ENCODE results near the gene GTF2IRD1.

DNA sequence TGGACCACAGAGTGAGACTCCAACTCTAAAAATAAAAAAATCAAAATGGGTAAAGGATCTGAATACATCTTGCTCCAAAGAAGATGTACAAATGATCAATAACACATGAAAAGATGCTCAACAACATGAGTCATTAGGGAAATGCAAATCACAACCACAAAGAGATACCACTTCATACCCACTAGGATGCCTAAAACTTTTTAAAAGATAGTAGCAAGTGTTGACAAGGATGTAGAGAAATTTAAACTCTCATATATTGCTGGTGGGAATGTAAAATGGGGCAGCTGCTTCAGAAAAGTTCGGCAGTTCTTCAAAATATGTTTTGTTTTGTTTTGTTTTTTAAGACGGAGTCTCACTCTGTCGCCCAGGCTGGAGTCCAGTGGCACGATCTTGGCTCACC, 45.7 kb upstream of the GTF2IRD1 start:
- TF ChIP-seq, protein P1, sequence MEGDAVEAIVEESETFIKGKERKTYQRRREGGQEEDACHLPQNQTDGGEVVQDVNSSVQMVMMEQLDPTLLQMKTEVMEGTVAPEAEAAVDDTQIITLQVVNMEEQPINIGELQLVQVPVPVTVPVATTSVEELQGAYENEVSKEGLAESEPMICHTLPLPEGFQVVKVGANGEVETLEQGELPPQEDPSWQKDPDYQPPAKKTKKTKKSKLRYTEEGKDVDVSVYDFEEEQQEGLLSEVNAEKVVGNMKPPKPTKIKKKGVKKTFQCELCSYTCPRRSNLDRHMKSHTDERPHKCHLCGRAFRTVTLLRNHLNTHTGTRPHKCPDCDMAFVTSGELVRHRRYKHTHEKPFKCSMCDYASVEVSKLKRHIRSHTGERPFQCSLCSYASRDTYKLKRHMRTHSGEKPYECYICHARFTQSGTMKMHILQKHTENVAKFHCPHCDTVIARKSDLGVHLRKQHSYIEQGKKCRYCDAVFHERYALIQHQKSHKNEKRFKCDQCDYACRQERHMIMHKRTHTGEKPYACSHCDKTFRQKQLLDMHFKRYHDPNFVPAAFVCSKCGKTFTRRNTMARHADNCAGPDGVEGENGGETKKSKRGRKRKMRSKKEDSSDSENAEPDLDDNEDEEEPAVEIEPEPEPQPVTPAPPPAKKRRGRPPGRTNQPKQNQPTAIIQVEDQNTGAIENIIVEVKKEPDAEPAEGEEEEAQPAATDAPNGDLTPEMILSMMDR (IDR thresholded peaks at IDR 0.05; ENCODE audit: poor library complexity), result no peak
- no peak for TF ChIP-seq EZH2 (IDR thresholded peaks at IDR 0.05; ENCODE audit: borderline replicate concordance)

Data from hepatocyte (in vitro differentiated cells).